ENCODE measurements around the gene SAMSN1. TPM values are rescaled to one million over a fixed set of nuclear protein-coding genes. Genes with fewer than 3 reads are reported as not detected.

The SAMSN1 gene
- total RNA-seq, 4 donors from 2014 or later: 1.3 to 7.4 (median 1.9) TPM

DNA sequence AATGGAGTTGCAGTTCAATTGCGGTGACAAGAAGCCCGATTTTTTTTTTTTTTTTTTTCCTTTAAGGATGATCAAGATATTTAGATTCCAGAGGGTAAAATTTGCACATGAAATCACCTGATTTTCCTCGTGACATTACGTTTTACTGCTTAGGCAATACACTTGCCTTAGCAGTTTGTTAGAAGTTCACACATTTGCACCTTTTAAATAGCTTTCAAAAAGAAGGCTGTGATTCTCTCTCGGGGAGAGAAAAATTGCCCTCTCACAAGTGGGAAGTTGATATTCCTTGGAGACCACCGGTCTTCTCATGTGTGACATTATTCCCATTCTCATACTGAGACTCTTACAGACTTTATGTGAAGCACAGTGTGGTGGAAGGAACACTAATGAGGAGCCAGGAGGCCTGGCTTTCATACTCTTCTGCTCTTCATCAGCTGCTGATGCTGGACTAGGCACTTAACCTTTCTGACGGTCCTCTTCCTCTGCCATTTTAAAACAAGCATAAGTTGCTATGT lies 93.3 kb downstream of the SAMSN1 start:
- no peak for DNase-seq
- no peaks in the 10 kb centered on the region for H3K9me3 ChIP-seq
- no peak overlapping the region for H3K4me3 ChIP-seq (replicated peaks in 1 of 3)
- H3K27ac ChIP-seq: no peak overlapping the region
- intact Hi-C loops (cut with DNase I): no loop called here
- 72 to 73% methylated on average over 7 of the region's 7 CpGs for WGBS, 2 donors
- H3K4me1 ChIP-seq: no peaks in the 10 kb centered on the region
- TF ChIP-seq, protein P1, sequence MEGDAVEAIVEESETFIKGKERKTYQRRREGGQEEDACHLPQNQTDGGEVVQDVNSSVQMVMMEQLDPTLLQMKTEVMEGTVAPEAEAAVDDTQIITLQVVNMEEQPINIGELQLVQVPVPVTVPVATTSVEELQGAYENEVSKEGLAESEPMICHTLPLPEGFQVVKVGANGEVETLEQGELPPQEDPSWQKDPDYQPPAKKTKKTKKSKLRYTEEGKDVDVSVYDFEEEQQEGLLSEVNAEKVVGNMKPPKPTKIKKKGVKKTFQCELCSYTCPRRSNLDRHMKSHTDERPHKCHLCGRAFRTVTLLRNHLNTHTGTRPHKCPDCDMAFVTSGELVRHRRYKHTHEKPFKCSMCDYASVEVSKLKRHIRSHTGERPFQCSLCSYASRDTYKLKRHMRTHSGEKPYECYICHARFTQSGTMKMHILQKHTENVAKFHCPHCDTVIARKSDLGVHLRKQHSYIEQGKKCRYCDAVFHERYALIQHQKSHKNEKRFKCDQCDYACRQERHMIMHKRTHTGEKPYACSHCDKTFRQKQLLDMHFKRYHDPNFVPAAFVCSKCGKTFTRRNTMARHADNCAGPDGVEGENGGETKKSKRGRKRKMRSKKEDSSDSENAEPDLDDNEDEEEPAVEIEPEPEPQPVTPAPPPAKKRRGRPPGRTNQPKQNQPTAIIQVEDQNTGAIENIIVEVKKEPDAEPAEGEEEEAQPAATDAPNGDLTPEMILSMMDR (IDR thresholded peaks at IDR 0.05): no peak
- no peak for TF ChIP-seq POLR2A (IDR thresholded peaks at IDR 0.05)
- no peaks in the 10 kb centered on the region for H3K27me3 ChIP-seq
- H3K36me3 ChIP-seq: no peaks in the 10 kb centered on the region

DNA sequence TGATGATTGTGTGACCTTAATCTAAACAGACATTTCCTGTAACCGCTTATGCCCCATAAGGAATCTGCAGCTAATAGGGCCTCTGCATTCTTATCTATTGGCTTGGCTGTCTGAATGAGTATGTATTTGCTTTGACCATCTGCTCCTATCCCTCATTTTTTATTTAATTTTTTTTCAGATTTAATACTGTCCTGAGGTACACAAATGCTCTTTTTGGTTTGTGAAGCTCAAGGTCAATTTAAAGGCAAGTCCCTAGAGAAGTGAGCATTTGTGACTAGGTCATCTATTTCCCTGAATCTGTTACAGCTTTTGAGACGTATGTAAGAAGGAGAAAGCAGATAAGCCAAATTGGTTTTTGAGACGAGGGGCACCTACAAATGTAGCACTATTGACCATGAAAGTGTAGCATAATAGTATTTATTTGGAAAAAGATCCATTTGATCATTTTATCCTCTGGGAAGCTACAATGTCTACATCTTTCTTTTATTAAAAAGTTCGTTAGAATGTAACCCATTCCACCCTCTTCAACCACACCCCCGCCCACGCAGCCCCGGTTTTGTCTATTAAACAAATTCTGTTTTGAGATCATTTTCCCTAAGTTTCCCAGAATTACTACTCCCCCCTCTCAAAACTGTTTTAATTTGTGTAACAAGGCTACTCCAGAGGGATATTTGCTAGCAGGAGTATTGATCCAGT lies 93.9 kb downstream of the SAMSN1 start:
- H3K4me3 ChIP-seq (replicated peaks in 1 of 3): no peak overlapping the region
- H3K9me3 ChIP-seq: no peaks in the 10 kb centered on the region
- no peaks in the 10 kb centered on the region for H3K36me3 ChIP-seq
- DNase-seq: no peak
- intact Hi-C loops (cut with DNase I): no loop called here
- WGBS, 2 donors: 72 to 78% methylated on average over 7 of the region's 7 CpGs
- H3K27me3 ChIP-seq: no peaks in the 10 kb centered on the region
- TF ChIP-seq, protein P1 (IDR thresholded peaks at IDR 0.05): no peak
- no peak for TF ChIP-seq POLR2A (IDR thresholded peaks at IDR 0.05)
- no peaks in the 10 kb centered on the region for H3K4me1 ChIP-seq
- no peak overlapping the region for H3K27ac ChIP-seq

DNA sequence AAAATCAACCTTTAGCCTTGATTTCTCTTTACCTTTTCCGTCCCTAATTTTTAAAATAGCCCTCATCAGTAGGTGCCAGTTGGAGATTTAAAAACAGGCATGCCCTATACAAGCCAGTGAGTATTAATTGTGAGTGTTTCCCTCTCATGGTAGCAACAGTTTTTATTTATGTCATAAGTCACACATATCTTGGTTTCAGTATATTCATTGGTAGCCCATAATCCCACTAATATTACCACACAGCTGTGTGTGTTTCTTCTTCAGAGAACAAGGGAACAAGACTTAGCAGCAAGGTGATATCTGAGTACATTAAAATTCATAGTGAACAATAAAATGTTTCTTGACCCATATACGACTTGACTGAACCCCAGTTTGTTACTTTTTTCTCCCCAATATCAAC lies 94.6 kb downstream of the SAMSN1 start:
- Histone ChIP-seq H3K4me3 (replicated peaks in 1 of 3) (no peak overlapping the region), H3K9me3 (no peaks in the 10 kb centered on the region), H3K27me3 (no peaks in the 10 kb centered on the region), H3K27ac (no peak overlapping the region), H3K4me1 (no peaks in the 10 kb centered on the region), H3K36me3 (no peaks in the 10 kb centered on the region)
- no peak for DNase-seq
- WGBS, 2 donors: 78 to 84% methylated on average over 2 of the region's 2 CpGs
- TF ChIP-seq POLR2A (IDR thresholded peaks at IDR 0.05): no peak
- TF ChIP-seq, protein P1 (IDR thresholded peaks at IDR 0.05): no peak
- intact Hi-C loops (cut with DNase I): no loop called here

DNA sequence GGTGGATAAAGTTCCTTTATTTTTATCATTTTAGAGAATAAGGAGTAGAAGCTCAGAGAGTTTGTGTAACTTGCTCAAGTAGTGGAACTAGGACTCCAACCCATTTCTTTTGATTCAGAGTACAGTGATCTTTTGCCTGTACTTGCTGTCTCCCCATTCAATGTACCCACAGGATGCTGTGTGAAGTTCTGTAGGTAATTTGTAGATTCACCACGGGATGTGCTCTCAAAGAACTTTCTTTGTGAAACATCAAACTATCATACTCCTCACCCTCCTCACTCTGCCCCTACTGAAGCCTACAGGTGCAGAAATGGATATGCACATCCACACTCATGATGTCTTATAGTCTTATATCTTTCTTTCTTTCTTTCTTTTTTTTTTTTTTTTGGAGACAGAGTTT lies 97.3 kb downstream of the SAMSN1 start:
- no peaks in the 10 kb centered on the region for H3K27me3 ChIP-seq
- no peak overlapping the region for H3K4me3 ChIP-seq (replicated peaks in 1 of 3)
- no peak overlapping the region for H3K27ac ChIP-seq
- no peak for TF ChIP-seq POLR2A (IDR thresholded peaks at IDR 0.05)
- TF ChIP-seq, protein P1 (IDR thresholded peaks at IDR 0.05): no peak
- no peaks in the 10 kb centered on the region for H3K4me1 ChIP-seq
- intact Hi-C loops (cut with DNase I): no loop called here
- 63 to 84% methylated on average over 1 of the region's 1 CpG for WGBS, 2 donors
- H3K36me3 ChIP-seq: no peaks in the 10 kb centered on the region
- no peaks in the 10 kb centered on the region for H3K9me3 ChIP-seq
- no peak for DNase-seq

DNA sequence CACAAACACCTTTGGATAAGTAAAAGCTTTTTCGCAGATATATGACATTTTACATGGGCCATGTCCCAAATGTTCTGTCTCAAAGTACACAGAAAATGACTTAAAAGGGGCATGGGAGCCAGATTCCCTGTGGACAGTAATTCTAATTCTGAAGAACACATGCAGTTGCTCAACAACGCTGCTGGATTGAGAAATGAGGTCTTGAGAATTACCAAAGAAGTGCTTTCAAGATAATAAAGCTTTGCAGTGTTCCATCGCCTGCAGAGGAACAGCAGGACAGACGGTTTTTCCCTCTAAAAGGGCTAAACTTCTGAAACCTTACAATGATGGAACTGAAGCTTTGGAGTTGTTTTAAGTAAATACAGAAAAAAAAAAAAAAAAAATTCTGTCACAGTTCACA lies 107.9 kb downstream of the SAMSN1 start:
- no peak overlapping the region for H3K27ac ChIP-seq
- 60 to 62% methylated on average over 4 of the region's 4 CpGs for WGBS, 2 donors

More for the DNA sequence above, 107.9 kb downstream of the SAMSN1 start:
- no peak overlapping the region for H3K4me3 ChIP-seq (replicated peaks in 1 of 3)
- H3K27me3 ChIP-seq: no peaks in the 10 kb centered on the region
- no peaks in the 10 kb centered on the region for H3K36me3 ChIP-seq
- DNase-seq: no peak
- TF ChIP-seq, protein P1 (IDR thresholded peaks at IDR 0.05): no peak
- TF ChIP-seq POLR2A (IDR thresholded peaks at IDR 0.05): no peak
- H3K9me3 ChIP-seq: no peaks in the 10 kb centered on the region
- intact Hi-C loops (cut with DNase I): no loop called here
- no peaks in the 10 kb centered on the region for H3K4me1 ChIP-seq
